ENCODE results near the gene SH2D7.

DNA sequence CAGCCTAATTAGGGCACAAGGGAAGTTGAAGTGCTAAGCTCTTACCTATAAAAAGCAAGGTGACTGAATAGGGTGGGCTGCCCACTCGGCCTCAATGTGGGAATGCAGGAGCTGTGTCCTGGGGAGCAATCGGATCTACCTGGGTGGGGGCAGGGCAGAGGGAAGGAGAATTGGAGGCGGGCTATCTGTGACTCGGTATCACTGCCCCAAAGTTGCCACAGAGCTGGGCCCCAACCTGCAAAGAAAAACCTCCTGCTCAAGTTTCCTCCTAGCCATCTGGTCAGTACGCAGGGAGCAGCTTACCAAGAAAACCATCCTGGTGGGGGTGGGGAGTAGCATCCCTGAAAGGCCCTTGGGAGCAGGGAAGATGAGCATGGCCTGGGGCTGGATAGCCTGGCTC, 28.2 kb downstream of the SH2D7 start:
- TF ChIP-seq POLR2AphosphoS5 (IDR thresholded peaks at IDR 0.05; ENCODE audit: borderline replicate concordance, low read depth, low read length) (no peak), EZH2 (IDR thresholded peaks at IDR 0.05) (no peak), FOXP2 (optimal IDR thresholded peaks at IDR 0.05; ENCODE audit: control extremely low read depth, extremely low read length, insufficient read depth) (no peak)

Measured in SK-N-MC (cell line).